Hepatocyte (in vitro differentiated cells): ENCODE measurements around the gene MFN1. TPM values are rescaled to one million over a fixed set of nuclear protein-coding genes. Genes with fewer than 3 reads are reported as not detected.

ENCODE experiments used
- DNase-seq: peaks from one replicate; pipeline ENCODE4 v3.0.0-alpha.2; 2016; ENCODE audit warnings: low spot score
- H2AFZ ChIP-seq: fragments of 200-600 bp; sonication (generic); 2 replicates; pipeline ENCODE4 v1.6.0; 2016; ENCODE audit warnings: antibody characterized with exemption, mild to moderate bottlenecking
- H3K27ac ChIP-seq: fragments of 200-600 bp; sonication (generic); 2 replicates; pipeline ENCODE4 v1.5.1; 2016; ENCODE audit warnings: mild to moderate bottlenecking
- H3K27me3 ChIP-seq: fragments of 200-600 bp; sonication (generic); 2 replicates; pipeline ENCODE4 v1.6.1; 2016
- H3K36me3 ChIP-seq: fragments of 200-600 bp; sonication (generic); replicated peaks from 2 replicates; pipeline ENCODE4 v1.5.1; 2016; ENCODE audit warnings: low read depth; ENCODE audit not compliant: insufficient read depth
- H3K4me1 ChIP-seq: fragments of 200-600 bp; sonication (generic); 2 replicates; pipeline ENCODE4 v1.5.1; 2016; ENCODE audit warnings: mild to moderate bottlenecking, moderate library complexity; ENCODE audit not compliant: insufficient read depth
- H3K4me2 ChIP-seq: fragments of 200-600 bp; sonication (generic); 2 replicates; pipeline ENCODE4 v1.6.0; 2016
- H3K4me3 ChIP-seq: fragments of 200-600 bp; sonication (generic); 2 replicates; pipeline ENCODE4 v1.5.1; 2016; ENCODE audit warnings: mild to moderate bottlenecking
- H3K79me2 ChIP-seq: fragments of 200-600 bp; sonication (generic); 2 replicates; pipeline ENCODE4 v1.6.0; 2017; ENCODE audit warnings: mild to moderate bottlenecking
- H3K9me2 ChIP-seq: fragments of 200-600 bp; sonication (generic); replicated peaks from 2 replicates; pipeline ENCODE4 v1.6.0; 2017; ENCODE audit warnings: mild to moderate bottlenecking; ENCODE audit not compliant: insufficient read depth
- H3K9me3 ChIP-seq: fragments of 200-600 bp; sonication (generic); 2 replicates; pipeline ENCODE4 v1.5.1; 2016; ENCODE audit warnings: low read depth, mild to moderate bottlenecking
- H4K20me1 ChIP-seq: fragments of 200-600 bp; sonication (generic); 2 replicates; pipeline ENCODE4 v1.6.0; 2016; ENCODE audit warnings: mild to moderate bottlenecking; ENCODE audit not compliant: insufficient read depth, poor library complexity, severe bottlenecking
- CTCF ChIP-seq: fragments of 200-600 bp; sonication (generic); IDR thresholded peaks from 2 replicates; pipeline ENCODE4 v1.5.1; 2016; ENCODE audit warnings: antibody characterized with exemption, mild to moderate bottlenecking; ENCODE audit not compliant: poor library complexity
- EZH2 ChIP-seq: fragments of 200-600 bp; sonication (generic); IDR thresholded peaks from 2 replicates; pipeline ENCODE4 v1.6.1; 2016; ENCODE audit warnings: antibody characterized with exemption, mild to moderate bottlenecking, borderline replicate concordance
- EZH2phosphoT487 ChIP-seq: fragments of 200-600 bp; sonication (generic); IDR thresholded peaks from one replicate; pipeline ENCODE4 v1.6.1; 2018; ENCODE audit warnings: antibody characterized with exemption, mild to moderate bottlenecking, low read depth, moderate library complexity; ENCODE audit not compliant: unreplicated experiment, severe bottlenecking
- WGBS: methylation state at CpG from one replicate; pipeline ENCODE4 v1.1.6; 2016; ENCODE audit warnings: low lambda C conversion rate; ENCODE audit errors: missing lambda C conversion rate; 5-methylcytosine and 5-hydroxymethylcytosine counted together
- polyA plus RNA-seq: library from polyadenylated mRNA; unstranded; fragments of >200 nt; fragmentation: Nextera tagmentation; extraction: Ambion mirVana; gene quantifications from 2 replicates; pipeline ENCODE4 v1.2.1, GENCODE V29; 2016
- total RNA-seq: library from RNA; depleted of rRNA; stranded (reverse); fragments of >200 nt; gene quantifications from 2 replicates; pipeline ENCODE4 v1.2.3, GENCODE V29; 2014

MFN1 gene
- total and polyA plus RNA-seq, 2 experiments from 2014 or later: 15.9 to 29.6 TPM

DNA sequence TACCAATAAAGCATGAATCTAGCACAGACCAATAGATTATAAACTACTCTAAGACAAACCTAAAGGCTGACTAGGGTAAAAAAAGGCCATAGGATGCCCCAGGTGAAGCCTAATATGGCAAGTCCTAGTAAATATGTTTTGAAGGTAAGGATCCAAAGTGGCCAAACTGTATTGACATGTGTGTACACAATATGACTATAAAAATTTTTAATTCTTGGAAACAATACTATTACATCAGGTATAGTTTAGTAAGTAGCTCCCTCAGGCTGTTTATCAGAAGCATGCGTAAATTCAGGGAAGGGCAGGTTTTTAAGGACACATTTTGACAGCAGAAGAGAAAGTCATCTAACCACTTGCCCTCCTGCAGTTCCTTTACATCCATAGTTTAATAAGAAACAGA lies 84.9 kb downstream of the MFN1 start:
- Histone ChIP-seq H3K9me2 (no peaks in the 10 kb centered on the region), H3K4me1 (no peaks in the 10 kb centered on the region), H2AFZ (no peak overlapping the region), H3K4me2 (no peak overlapping the region), H3K79me2 (peaks cover 46% of the 10 kb centered on the region), H3K27ac (no peak overlapping the region), H4K20me1 (peaks cover 8% of the 10 kb centered on the region), H3K4me3 (no peak overlapping the region), H3K9me3 (no peaks in the 10 kb centered on the region), H3K27me3 (no peaks in the 10 kb centered on the region), H3K36me3 (no peaks in the 10 kb centered on the region)
- no peak for DNase-seq
- no peak for TF ChIP-seq EZH2
- TF ChIP-seq CTCF: no peak
- TF ChIP-seq EZH2phosphoT487: no peak
- WGBS: 64% methylated on average over 1 of the region's 1 CpG

GRCh38 chr3:179436517-179436916 lies 89.0 kb downstream of the MFN1 start:
- H3K27me3 ChIP-seq: no peaks in the 10 kb centered on the region
- no peak overlapping the region for H3K4me3 ChIP-seq
- H3K4me1 ChIP-seq: no peaks in the 10 kb centered on the region
- WGBS: 86% methylated on average over 3 of the region's 3 CpGs
- H3K27ac ChIP-seq: no peak overlapping the region
- no peak overlapping the region for H3K4me2 ChIP-seq
- no peak for DNase-seq
- H2AFZ ChIP-seq: no peak overlapping the region
- H4K20me1 ChIP-seq: peaks cover 8% of the 10 kb centered on the region
- TF ChIP-seq CTCF: no peak
- TF ChIP-seq EZH2phosphoT487: no peak
- no peak for TF ChIP-seq EZH2
- no peaks in the 10 kb centered on the region for H3K36me3 ChIP-seq
- no peaks in the 10 kb centered on the region for H3K9me2 ChIP-seq
- H3K79me2 ChIP-seq: peaks cover 35% of the 10 kb centered on the region
- no peaks in the 10 kb centered on the region for H3K9me3 ChIP-seq

- Histone ChIP-seq H3K9me3 (no peaks in the 10 kb centered on the region), H4K20me1 (peaks cover 6% of the 10 kb centered on the region), H3K9me2 (no peaks in the 10 kb centered on the region), H3K27me3 (no peaks in the 10 kb centered on the region), H3K36me3 (no peaks in the 10 kb centered on the region), H3K79me2 (peaks cover 35% of the 10 kb centered on the region), H3K4me2 (no peak overlapping the region), H3K4me1 (no peaks in the 10 kb centered on the region), H3K4me3 (no peak overlapping the region), H2AFZ (no peak overlapping the region), H3K27ac (no peak overlapping the region)
- WGBS: 44% methylated on average over 5 of the region's 5 CpGs
- no peak for DNase-seq
- TF ChIP-seq EZH2: no peak
- TF ChIP-seq EZH2phosphoT487: no peak
- no peak for TF ChIP-seq CTCF
These were observed 91.3 kb downstream of the MFN1 start for GRCh38 chr3:179438841-179439240.

Other genes starting within 250 kb of the MFN1 start
- 21.0 and 30.1 TPM in 2 replicates for gene PIK3CA, start 199.4 kb upstream of the MFN1 start, total RNA-seq
- gene PIK3CA, start 199.4 kb upstream of the MFN1 start, polyA plus RNA-seq: 5.9 and 7.9 TPM in 2 replicates
- 2.2 and 2.6 TPM in 2 replicates for gene KCNMB3, start 96.6 kb upstream of the MFN1 start, total RNA-seq
- gene KCNMB3, start 96.6 kb upstream of the MFN1 start, polyA plus RNA-seq: 3.2 and 3.5 TPM in 2 replicates
- 54.9 and 60.3 TPM in 2 replicates for gene ZNF639, start 24.7 kb upstream of the MFN1 start, total RNA-seq
- gene ZNF639, start 24.7 kb upstream of the MFN1 start, polyA plus RNA-seq: 26.6 and 29.3 TPM in 2 replicates
- gene GNB4, start 103.8 kb downstream of the MFN1 start, total RNA-seq: 23.2 and 26.0 TPM in 2 replicates
- gene GNB4, start 103.8 kb downstream of the MFN1 start, polyA plus RNA-seq: 8.5 and 9.0 TPM in 2 replicates
- gene ACTL6A, start 215.2 kb downstream of the MFN1 start, total RNA-seq: 56.8 and 92.6 TPM in 2 replicates
- gene ACTL6A, start 215.2 kb downstream of the MFN1 start, polyA plus RNA-seq: 61.2 and 68.7 TPM in 2 replicates